Esophagus muscularis mucosa (tissue), 4 donors: ENCODE results near the gene ARFGAP3.

Experiments
- EP300 ChIP-seq: sonication (generic); formaldehyde crosslinking; IDR thresholded peaks from one replicate; pipeline ENCODE4 v1.6.1; 2017; ENCODE audit warnings: antibody characterized with exemption
- POLR2A ChIP-seq: fragments of 450-650 bp; IDR thresholded peaks from one replicate; pipeline ENCODE4 v1.6.1; 2017; ENCODE audit warnings: antibody characterized with exemption, moderate library complexity, mild to moderate bottlenecking, low read depth
- POLR2AphosphoS5 ChIP-seq, 2 donors: sonication (generic); formaldehyde crosslinking; IDR thresholded peaks; one replicate each; pipeline ENCODE4 v1.6.1; 2017; ENCODE audit warnings: antibody characterized with exemption in 2 of 2
- TF ChIP-seq, protein P1 (sequence below), 3 experiments: fragments of 200-600 bp in 2 of 3; fragments of 450-650 bp in 1 of 3; sonication (generic) in 2 of 3; IDR thresholded peaks; one replicate each; pipeline ENCODE4 v1.5.1; 2017 to 2019; ENCODE audit warnings: antibody characterized with exemption in 3 of 3, mild to moderate bottlenecking in 2 of 3, moderate library complexity in 1 of 3

- TF ChIP-seq, protein P1, sequence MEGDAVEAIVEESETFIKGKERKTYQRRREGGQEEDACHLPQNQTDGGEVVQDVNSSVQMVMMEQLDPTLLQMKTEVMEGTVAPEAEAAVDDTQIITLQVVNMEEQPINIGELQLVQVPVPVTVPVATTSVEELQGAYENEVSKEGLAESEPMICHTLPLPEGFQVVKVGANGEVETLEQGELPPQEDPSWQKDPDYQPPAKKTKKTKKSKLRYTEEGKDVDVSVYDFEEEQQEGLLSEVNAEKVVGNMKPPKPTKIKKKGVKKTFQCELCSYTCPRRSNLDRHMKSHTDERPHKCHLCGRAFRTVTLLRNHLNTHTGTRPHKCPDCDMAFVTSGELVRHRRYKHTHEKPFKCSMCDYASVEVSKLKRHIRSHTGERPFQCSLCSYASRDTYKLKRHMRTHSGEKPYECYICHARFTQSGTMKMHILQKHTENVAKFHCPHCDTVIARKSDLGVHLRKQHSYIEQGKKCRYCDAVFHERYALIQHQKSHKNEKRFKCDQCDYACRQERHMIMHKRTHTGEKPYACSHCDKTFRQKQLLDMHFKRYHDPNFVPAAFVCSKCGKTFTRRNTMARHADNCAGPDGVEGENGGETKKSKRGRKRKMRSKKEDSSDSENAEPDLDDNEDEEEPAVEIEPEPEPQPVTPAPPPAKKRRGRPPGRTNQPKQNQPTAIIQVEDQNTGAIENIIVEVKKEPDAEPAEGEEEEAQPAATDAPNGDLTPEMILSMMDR (IDR thresholded peaks at IDR 0.05): no peak
- no peak for TF ChIP-seq POLR2AphosphoS5 (IDR thresholded peaks at IDR 0.05)
- TF ChIP-seq POLR2A: no peak
- no peak for TF ChIP-seq EP300
These were observed 33.9 kb upstream of the ARFGAP3 start for GRCh38 chr22:42891008-42891407.
